ENCODE results near the gene ADD1.

The ADD1 gene

GRCh38 chr4:2859514-2859913, 15.9 kb downstream of the ADD1 start:
- DNase-seq (ENCODE audit: low spot score), result no peak

- DNase-seq (ENCODE audit: low spot score), result no peak
These were observed 17.0 kb downstream of the ADD1 start for GRCh38 chr4:2860391-2861348.

- DNase-seq (ENCODE audit: low spot score), result no peak
These were observed 18.2 kb downstream of the ADD1 start for GRCh38 chr4:2861631-2862436.

GRCh38 chr4:2862528-2862927, 18.9 kb downstream of the ADD1 start:
- peak; percentile 50 for DNase-seq (ENCODE audit: low spot score)

- DNase-seq (ENCODE audit: low spot score), result no peak
These were observed 20.0 kb downstream of the ADD1 start for GRCh38 chr4:2863649-2864048.

- DNase-seq (ENCODE audit: low spot score), result no peak
These were observed 21.6 kb downstream of the ADD1 start for GRCh38 chr4:2865196-2865780.

- DNase-seq (ENCODE audit: low spot score), result no peak
These were observed 22.7 kb downstream of the ADD1 start for GRCh38 chr4:2866160-2866861.

- no peak for DNase-seq (ENCODE audit: low spot score)
These were observed 23.2 kb downstream of the ADD1 start for GRCh38 chr4:2866891-2867290.

- DNase-seq (ENCODE audit: low spot score), result peak; percentile 44
These were observed 24.3 kb downstream of the ADD1 start for GRCh38 chr4:2867758-2868491.

- no peak for DNase-seq (ENCODE audit: low spot score)
These were observed 25.3 kb downstream of the ADD1 start for GRCh38 chr4:2868877-2869487.

- DNase-seq (ENCODE audit: low spot score), result no peak
These were observed 26.0 kb downstream of the ADD1 start for GRCh38 chr4:2869659-2870058.

GRCh38 chr4:2870082-2870481, 26.4 kb downstream of the ADD1 start:
- no peak for DNase-seq (ENCODE audit: low spot score)

GRCh38 chr4:2871466-2871865, 27.8 kb downstream of the ADD1 start:
- DNase-seq (ENCODE audit: low spot score), result no peak

- DNase-seq (ENCODE audit: low spot score), result no peak
These were observed 28.3 kb downstream of the ADD1 start for GRCh38 chr4:2871911-2872310.

- no peak for DNase-seq (ENCODE audit: low spot score)
These were observed 29.7 kb downstream of the ADD1 start for GRCh38 chr4:2873329-2873728.

- DNase-seq (ENCODE audit: low spot score), result no peak
These were observed 31.2 kb downstream of the ADD1 start for GRCh38 chr4:2874861-2875260.

- DNase-seq (ENCODE audit: low spot score), result no peak
These were observed 31.9 kb downstream of the ADD1 start for GRCh38 chr4:2875556-2875955.

- DNase-seq (ENCODE audit: low spot score), result no peak
These were observed 34.7 kb downstream of the ADD1 start for GRCh38 chr4:2878346-2878745.

- DNase-seq (ENCODE audit: low spot score), result no peak
These were observed 35.4 kb downstream of the ADD1 start for GRCh38 chr4:2879026-2879425.

- no peak for DNase-seq (ENCODE audit: low spot score)
These were observed 37.8 kb downstream of the ADD1 start for GRCh38 chr4:2881431-2881830.

GRCh38 chr4:2882341-2882740, 38.7 kb downstream of the ADD1 start:
- no peak for DNase-seq (ENCODE audit: low spot score)

Measured in iPS-NIHi11 (cell line).